ENCODE data around the gene PHF5A.

DNA sequence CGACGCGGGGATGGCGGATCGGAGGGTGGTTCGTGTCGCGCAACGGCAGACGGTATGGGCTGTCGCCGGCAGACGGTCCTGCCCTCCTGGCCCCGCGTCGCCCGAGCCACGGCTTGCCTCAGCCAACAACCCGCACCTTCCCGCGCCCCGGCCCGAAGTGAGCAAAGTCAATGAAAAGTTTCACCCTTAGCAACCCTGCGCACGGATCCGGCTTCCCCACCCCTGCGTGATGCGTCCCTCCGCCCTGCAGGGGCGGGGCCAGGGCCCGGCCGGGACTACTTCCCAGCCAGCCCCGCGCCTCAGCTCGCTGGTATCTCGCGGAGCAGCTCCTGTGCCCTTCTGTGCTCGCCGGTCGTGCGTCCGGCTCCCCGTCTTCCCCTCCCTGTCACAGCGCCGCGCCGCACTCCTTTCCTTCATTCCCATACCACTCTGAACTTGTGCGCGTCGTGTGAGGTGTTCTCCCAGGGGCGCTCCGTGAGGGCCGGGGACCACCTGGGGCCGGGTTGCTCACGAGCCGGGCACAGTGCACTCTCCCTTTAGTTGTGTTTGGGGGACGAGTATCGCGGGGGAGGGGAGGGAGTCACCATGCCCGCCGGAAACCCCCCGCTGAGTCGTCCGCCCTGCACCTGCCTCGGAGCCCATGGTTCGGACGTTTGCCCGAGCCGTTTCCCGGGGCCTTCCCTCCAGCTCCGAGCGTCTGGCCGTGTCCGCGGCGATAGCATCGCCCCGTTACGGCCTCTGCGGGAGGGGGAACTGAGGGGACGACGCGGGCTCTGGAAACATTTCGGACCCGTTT is 21.7 kb downstream of the PHF5A start, which contains the start of gene TOB2:
- TF ChIP-seq, protein P1, sequence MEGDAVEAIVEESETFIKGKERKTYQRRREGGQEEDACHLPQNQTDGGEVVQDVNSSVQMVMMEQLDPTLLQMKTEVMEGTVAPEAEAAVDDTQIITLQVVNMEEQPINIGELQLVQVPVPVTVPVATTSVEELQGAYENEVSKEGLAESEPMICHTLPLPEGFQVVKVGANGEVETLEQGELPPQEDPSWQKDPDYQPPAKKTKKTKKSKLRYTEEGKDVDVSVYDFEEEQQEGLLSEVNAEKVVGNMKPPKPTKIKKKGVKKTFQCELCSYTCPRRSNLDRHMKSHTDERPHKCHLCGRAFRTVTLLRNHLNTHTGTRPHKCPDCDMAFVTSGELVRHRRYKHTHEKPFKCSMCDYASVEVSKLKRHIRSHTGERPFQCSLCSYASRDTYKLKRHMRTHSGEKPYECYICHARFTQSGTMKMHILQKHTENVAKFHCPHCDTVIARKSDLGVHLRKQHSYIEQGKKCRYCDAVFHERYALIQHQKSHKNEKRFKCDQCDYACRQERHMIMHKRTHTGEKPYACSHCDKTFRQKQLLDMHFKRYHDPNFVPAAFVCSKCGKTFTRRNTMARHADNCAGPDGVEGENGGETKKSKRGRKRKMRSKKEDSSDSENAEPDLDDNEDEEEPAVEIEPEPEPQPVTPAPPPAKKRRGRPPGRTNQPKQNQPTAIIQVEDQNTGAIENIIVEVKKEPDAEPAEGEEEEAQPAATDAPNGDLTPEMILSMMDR (conservative IDR thresholded peaks at IDR 0.05 in 1 of 2, IDR thresholded peaks at IDR 0.05 in 1 of 2; ENCODE audit: extremely low read depth in 1 of 2, insufficient read depth in 1 of 2, low read depth in 1 of 2, low read length in 2 of 2): no peak
- no peak for TF ChIP-seq EZH2 (IDR thresholded peaks at IDR 0.05; ENCODE audit: borderline replicate concordance, low read length)

Data from mammary epithelial cell (primary cell).